GM23248 (cell line): ENCODE data around the gene STARD3.

Source experiments
- EZH2 ChIP-seq: fragments of 200-600 bp; sonication (generic); IDR thresholded peaks from 2 replicates; pipeline ENCODE4 v1.6.1; 2018; ENCODE audit warnings: antibody characterized with exemption, mild to moderate bottlenecking; ENCODE audit not compliant: insufficient read depth, poor library complexity, severe bottlenecking
- EZH2phosphoT487 ChIP-seq: fragments of 200-600 bp; sonication (generic); IDR thresholded peaks from 2 replicates; pipeline ENCODE4 v1.6.1; 2018; ENCODE audit warnings: antibody characterized with exemption, moderate library complexity, mild to moderate bottlenecking, low read depth; ENCODE audit not compliant: insufficient read depth

DNA sequence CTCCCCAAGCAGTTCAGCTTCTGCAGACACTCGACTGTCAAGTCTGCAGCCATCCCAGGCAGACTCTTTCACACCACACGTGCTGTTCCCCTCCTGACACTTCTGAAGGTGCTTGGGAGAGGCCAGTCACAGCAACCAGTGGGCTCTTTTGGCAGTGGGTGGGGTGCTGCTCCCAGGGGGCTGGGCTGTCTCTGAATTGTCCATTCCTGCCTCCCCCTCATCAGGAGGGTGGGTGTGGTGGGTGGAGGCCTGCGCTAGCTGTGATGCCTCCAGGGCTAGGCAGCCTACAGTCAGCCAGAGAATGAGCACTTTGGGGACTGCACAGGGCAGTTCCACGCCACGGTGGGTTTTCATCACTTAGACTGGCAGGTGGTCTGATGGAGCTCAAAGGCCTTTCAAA is 10.3 kb downstream of the STARD3 start:
- TF ChIP-seq EZH2, result no peak
- TF ChIP-seq EZH2phosphoT487, result no peak
